B cell (primary cell): Measurements from ENCODE around the gene CTSA. TPM values are rescaled to one million over a fixed set of nuclear protein-coding genes. Genes with fewer than 3 reads are reported as not detected.

Source experiments
- ATAC-seq: fragments of 200-7000 bp; cut with Tn5 transposase; one replicate; pipeline ENCODE4 v1.10.0; 2021; ENCODE audit warnings: low read depth, mild to moderate bottlenecking, moderate number of reproducible peaks, moderate library complexity
- CTCF ChIA-PET: fragments of 350-600 bp; sonication (Branson Sonifier 250); formaldehyde crosslinking; loops from one replicate; lab custom pipeline; 2021; ENCODE audit warnings: antibody characterized with exemption, inconsistent platforms; lab: Charles Lee
- POLR2A ChIA-PET: fragments of 350-600 bp; sonication (Branson Sonifier 250); formaldehyde crosslinking; loops from one replicate; lab custom pipeline; 2021; ENCODE audit warnings: antibody characterized with exemption; lab: Charles Lee
- DNase-seq: peaks from one replicate; pipeline ENCODE4 v3.0.0; 2013
- H2AFZ ChIP-seq: 2 replicates; pipeline ENCODE4 v1.6.1; 2012; ENCODE audit warnings: mild to moderate bottlenecking, low read depth, low read length; ENCODE audit not compliant: insufficient read depth, poor library complexity, severe bottlenecking
- H3K27ac ChIP-seq, 2 donors: 1 replicate in 1 of 2; 2 replicates in 1 of 2; pipeline ENCODE4 v1.5.1; 2012 to 2013; ENCODE audit warnings: low read length in 2 of 2, mild to moderate bottlenecking in 2 of 2, moderate library complexity in 1 of 2
- H3K27me3 ChIP-seq, 4 experiments: fragments of 200-600 bp in 1 of 4; sonication (generic) in 1 of 4; replicated peaks in 1 of 4; 1 replicate in 2 of 4; 2 replicates in 2 of 4; pipeline versions ENCODE4 v1.6.1 to v1.7.0; 2013 to 2016; ENCODE audit warnings: low read length in 3 of 4, mild to moderate bottlenecking in 2 of 4, mixed read lengths in 1 of 4, moderate library complexity in 1 of 4; ENCODE audit not compliant: insufficient read depth in 4 of 4, control insufficient read depth in 3 of 4; ENCODE audit errors: control extremely low read depth in 1 of 4
- H3K36me3 ChIP-seq, 2 experiments: replicated peaks in 1 of 2; 1 replicate in 1 of 2; 2 replicates in 1 of 2; pipeline versions ENCODE4 v1.6.1 to v1.7.1; 2013; ENCODE audit warnings: low read length in 1 of 2; ENCODE audit not compliant: insufficient read depth in 2 of 2, control insufficient read depth in 1 of 2; ENCODE audit errors: control extremely low read depth in 1 of 2, extremely low read depth in 1 of 2
- H3K4me1 ChIP-seq, 2 donors: fragments of 200-600 bp in 1 of 2; sonication (generic) in 1 of 2; 1 replicate in 1 of 2; 2 replicates in 1 of 2; pipeline versions ENCODE4 v1.5.1 to v1.6.1; 2013 to 2017; ENCODE audit warnings: low read length in 2 of 2; ENCODE audit not compliant: control insufficient read depth in 2 of 2, insufficient read depth in 2 of 2
- H3K4me2 ChIP-seq: replicated peaks from 2 replicates; pipeline ENCODE3; 2012; ENCODE audit warnings: mild to moderate bottlenecking, low read depth, low read length; ENCODE audit not compliant: poor library complexity, severe bottlenecking
- H3K4me3 ChIP-seq, 5 experiments: fragments of 200-600 bp in 1 of 5; sonication (generic) in 1 of 5; 1 replicate in 3 of 5; 2 replicates in 2 of 5; pipeline versions ENCODE4 v1.5.1 to v1.7.0; 2011 to 2016; ENCODE audit warnings: low read length in 4 of 5, mild to moderate bottlenecking in 4 of 5, low read depth in 2 of 5, control low read depth in 1 of 5, moderate library complexity in 1 of 5; ENCODE audit not compliant: insufficient read depth in 1 of 5; ENCODE audit errors: control extremely low read depth in 1 of 5, extremely low read depth in 1 of 5
- H3K79me2 ChIP-seq: fragments of 200-600 bp; sonication (generic); one replicate; pipeline ENCODE4 v1.6.0; 2016; ENCODE audit warnings: low read length; ENCODE audit not compliant: control insufficient read depth, insufficient read depth
- H3K9ac ChIP-seq: fragments of 200-600 bp; sonication (generic); 2 replicates; pipeline ENCODE4 v1.6.1; 2017; ENCODE audit warnings: mild to moderate bottlenecking, low read length, moderate library complexity
- H3K9me3 ChIP-seq, 3 donors: one replicate each; pipeline versions ENCODE4 v1.6.1 to v1.7.1; 2013; ENCODE audit warnings: low read length in 2 of 3; ENCODE audit not compliant: control insufficient read depth in 2 of 3, insufficient read depth in 1 of 3; ENCODE audit errors: control extremely low read depth in 1 of 3
- H4K20me1 ChIP-seq: 2 replicates; pipeline ENCODE4 v1.6.0; 2012; ENCODE audit warnings: mild to moderate bottlenecking, low read length; ENCODE audit not compliant: insufficient read depth, control insufficient read depth, poor library complexity, severe bottlenecking
- H3K27ac Mint-ChIP-seq: one replicate; pipeline ENCODE4 v1.8.0; 2021; ENCODE audit warnings: mixed read lengths
- H3K27me3 Mint-ChIP-seq: one replicate; pipeline ENCODE4 v1.8.0; 2021; ENCODE audit warnings: mixed read lengths
- H3K4me1 Mint-ChIP-seq: one replicate; pipeline ENCODE4 v1.8.0; 2021; ENCODE audit warnings: mixed read lengths
- H3K4me3 Mint-ChIP-seq: one replicate; pipeline ENCODE4 v1.8.0; 2021; ENCODE audit warnings: mixed read lengths
- H3K9me3 Mint-ChIP-seq: one replicate; pipeline ENCODE4 v1.8.0; 2022; ENCODE audit warnings: mixed read lengths; ENCODE audit not compliant: insufficient read depth
- CTCF ChIP-seq: fragments of 200-600 bp; IDR thresholded peaks from one replicate; pipeline ENCODE4 v1.8.0; 2022; ENCODE audit warnings: antibody characterized with exemption, mild to moderate bottlenecking
- EZH2 ChIP-seq: IDR thresholded peaks from 2 replicates; pipeline ENCODE4 v1.6.1; 2012; ENCODE audit warnings: borderline replicate concordance, low read depth, mild to moderate bottlenecking, moderate library complexity, low read length; ENCODE audit not compliant: insufficient read depth, poor library complexity, severe bottlenecking
- WGBS: methylation state at CpG from one replicate; pipeline ENCODE4 v1.1.5; 2013; ENCODE audit warnings: missing lambda C conversion rate; ENCODE audit not compliant: insufficient coverage; 5-methylcytosine and 5-hydroxymethylcytosine counted together
- intact Hi-C: fragments of 100-400 bp; cut with micrococcal nuclease; formaldehyde crosslinking; loops from one replicate; pipeline ENCODE4 v1.10.0; 2022
- polyA plus RNA-seq: library from polyadenylated mRNA; depleted of rRNA; stranded (reverse); fragments of >200 nt; gene quantifications from 2 replicates; pipeline ENCODE4 v1.2.3, GENCODE V29; 2012
- total RNA-seq, 2 donors: library from RNA; stranded (reverse); fragments of 120-200 nt in 1 of 2; gene quantifications; 1 replicate in 1 of 2; 2 replicates in 1 of 2; pipeline versions ENCODE4 v1.2.3 to v1.2.4, GENCODE V29; 2013 to 2022

Gene CTSA
- total and polyA plus RNA-seq, 2 donors (not counting 1 experiment from before 2014, with no cell fraction given): 100 to 107 TPM

GRCh38 chr20:45842169-45842812, 48.8 kb upstream of the CTSA start:
- H3K4me3 Mint-ChIP-seq: peak overlapping the region; percentile 33
- DNase-seq: peak; percentile 73
- ChIA-PET POLR2A (interaction anchor here (0.6 to 1.6 kb wide), 4 partner anchors 9 to 93 kb away, joined by 3 to 5 read pairs (median 4); partner anchors contain the start of genes ACOT8, SNX21 and ZSWIM3), CTCF (interaction anchor here (0.9 to 1.7 kb wide), 7 partner anchors 9 to 128 kb away, joined by 3 to 5 read pairs (median 4); partner anchors contain the start of gene ZSWIM1)
- Histone ChIP-seq H3K4me2 (peak overlapping the region; percentile 60), H2AFZ (peak overlapping the region; percentile 48), H3K4me1 (peaks cover 14 to 21% of the 10 kb centered on the region in 2 donors), H3K27ac (peak overlapping the region; percentile 21 to 79), H3K27me3 (no peaks in the 10 kb centered on the region), H3K4me3 (peak overlapping the region in 1 of 5 experiments; percentile 20), H3K79me2 (no peaks in the 10 kb centered on the region), H3K36me3 (peaks cover 13 to 50% of the 10 kb centered on the region in 2 experiments), H4K20me1 (no peaks in the 10 kb centered on the region), H3K9ac (peak overlapping the region; percentile 14), H3K9me3 (no peaks in the 10 kb centered on the region)
- H3K9me3 Mint-ChIP-seq: no peaks in the 10 kb centered on the region
- no peaks in the 10 kb centered on the region for H3K27me3 Mint-ChIP-seq
- intact Hi-C loops: no loop called here
- peaks cover 18% of the 10 kb centered on the region for H3K4me1 Mint-ChIP-seq
- TF ChIP-seq EZH2 (no peak), CTCF (no peak)
- peak; percentile 96 for ATAC-seq
- 0% methylated on average over 4 of the region's 5 CpGs for WGBS
- peak overlapping the region; percentile 79 for H3K27ac Mint-ChIP-seq

- POLR2A ChIA-PET: no interaction called here
- H3K9me3 ChIP-seq: no peaks in the 10 kb centered on the region
- intact Hi-C loops: no loop called here
- peaks cover 13 to 57% of the 10 kb centered on the region in 2 experiments for H3K36me3 ChIP-seq
- H3K9me3 Mint-ChIP-seq: no peaks in the 10 kb centered on the region
- CTCF ChIA-PET: no interaction called here
- H4K20me1 ChIP-seq: no peaks in the 10 kb centered on the region
- H2AFZ ChIP-seq: no peak overlapping the region
- no peak overlapping the region for H3K4me3 Mint-ChIP-seq
- H3K9ac ChIP-seq: no peak overlapping the region
- 97% methylated on average over 13 of the region's 14 CpGs for WGBS
- H3K4me3 ChIP-seq: no peak overlapping the region
- H3K27me3 ChIP-seq: no peaks in the 10 kb centered on the region
- H3K4me2 ChIP-seq: no peak overlapping the region
- ATAC-seq (no peak), DNase-seq (no peak)
- no peak overlapping the region for H3K27ac ChIP-seq
- no peaks in the 10 kb centered on the region for H3K79me2 ChIP-seq
- H3K27me3 Mint-ChIP-seq: no peaks in the 10 kb centered on the region
- H3K4me1 Mint-ChIP-seq: peaks cover 18% of the 10 kb centered on the region
- TF ChIP-seq CTCF (no peak), EZH2 (no peak)
- H3K4me1 ChIP-seq: peaks cover 14 to 21% of the 10 kb centered on the region in 2 donors
- no peak overlapping the region for H3K27ac Mint-ChIP-seq
Observed at GRCh38 chr20:45843506-45843905, 47.6 kb upstream of the CTSA start.
